ENCODE data around the gene DNAI4. TPM values are rescaled to one million over a fixed set of nuclear protein-coding genes. Genes with fewer than 3 reads are reported as not detected.

The DNAI4 gene
- total and polyA plus RNA-seq, 2 of the 4 experiments (the other 2 are of a cell fraction) = 0.63 to 1.6 TPM

DNA sequence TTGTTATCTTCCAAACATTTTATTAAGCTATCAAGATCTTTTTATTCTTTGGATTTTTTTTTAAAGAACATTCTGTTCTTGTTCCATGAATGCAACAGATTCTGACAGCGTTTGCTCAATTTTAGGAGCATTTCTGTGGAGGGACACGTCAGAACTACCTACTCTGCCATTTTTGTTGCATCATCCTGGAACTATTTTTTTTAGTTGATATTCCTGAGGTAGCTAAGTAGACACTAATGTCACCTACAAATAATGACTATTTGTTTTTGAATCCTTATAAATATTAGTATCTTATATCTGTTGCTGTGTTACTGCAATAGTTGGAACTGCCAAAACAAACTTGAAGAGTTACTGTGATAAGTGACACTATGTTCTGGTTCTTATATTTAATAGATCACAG, 57.2 kb downstream of the DNAI4 start:
- TF ChIP-seq BHLHE40 (IDR thresholded peaks at IDR 0.05; ENCODE audit: low read depth, low read length) (no peak), CHD1 (IDR thresholded peaks at IDR 0.05; ENCODE audit: low read depth, low read length) (no peak), RCOR1 (IDR thresholded peaks at IDR 0.05; ENCODE audit: insufficient replicate concordance, low read length) (no peak)
- Histone ChIP-seq H3K9me1 (ENCODE audit: insufficient read depth, low read length) (no peaks in the 10 kb centered on the region), H3K4me2 (ENCODE audit: low read depth, low read length) (no peak overlapping the region), H4K20me1 (ENCODE audit: insufficient read depth, low read length) (no peaks in the 10 kb centered on the region), H2BK15ac (ENCODE audit: low read depth, low read length) (no peak overlapping the region), H2BK120ac (ENCODE audit: low read depth, low read length) (no peak overlapping the region), H3K23ac (ENCODE audit: low read depth, low read length) (no peak overlapping the region), H3K27ac (ENCODE audit: insufficient read depth, low read length) (no peak overlapping the region), H2AK9ac (replicated peaks; ENCODE audit: low read depth, low read length, poor library complexity) (no peak overlapping the region), H2BK5ac (ENCODE audit: low read depth, low read length, poor library complexity, severe bottlenecking) (no peak overlapping the region), H4K5ac (ENCODE audit: low read depth, low read length) (no peak overlapping the region), H3K18ac (ENCODE audit: low read depth, low read length) (no peak overlapping the region), H3K4ac (ENCODE audit: low read depth, low read length) (no peak overlapping the region), H2AFZ (replicated peaks; ENCODE audit: low read length, poor library complexity) (no peak overlapping the region), H3K36me3 (ENCODE audit: control insufficient read depth, insufficient read depth, low read length) (no peaks in the 10 kb centered on the region), H2AK5ac (ENCODE audit: low read depth, low read length) (no peak overlapping the region), H3K4me1 (ENCODE audit: control insufficient read depth, insufficient read depth, low read length) (no peaks in the 10 kb centered on the region), H4K8ac (ENCODE audit: low read depth in 2 of 2, low read length in 2 of 2) (no peak overlapping the region), H2BK20ac (ENCODE audit: low read depth, low read length) (no peak overlapping the region), H3K56ac (ENCODE audit: extremely low read depth, insufficient read depth, low read length) (no peak overlapping the region), H3K4me3 (ENCODE audit: insufficient read depth, low read depth, low read length) (no peak overlapping the region), H3K9ac (ENCODE audit: low read depth, low read length) (no peak overlapping the region), H3K27me3 (ENCODE audit: control insufficient read depth, insufficient read depth, low read length) (no peaks in the 10 kb centered on the region), H3K9me3 (ENCODE audit: control insufficient read depth, insufficient read depth, low read length) (no peaks in the 10 kb centered on the region), H4K91ac (ENCODE audit: insufficient read depth, low read depth, low read length) (no peak overlapping the region), H3K79me1 (ENCODE audit: low read depth in 1 of 2, low read length in 2 of 2) (no peaks in the 10 kb centered on the region), H3K14ac (replicated peaks; ENCODE audit: low read depth, low read length) (no peak overlapping the region)
- POLR2A ChIA-PET (ENCODE audit: unreplicated experiment) = no interaction called here
- no TSS peak for BruUV-seq (replicated peaks)
- in situ Hi-C loops (cut with MboI; ENCODE audit: low sequenced_read_pairs) = no loop called here
- ATAC-seq (ENCODE audit: low read depth) (no peak), DNase-seq (no peak)
- CTCF ChIA-PET = no interaction called here
- WGBS, 2 experiments (ENCODE audit: extremely low coverage in 2 of 2, insufficient read length in 1 of 2) = no CpG with 5 or more reads among the region's 2 CpGs
- dilution Hi-C loops (cut with HindIII; ENCODE audit: low sequenced_read_pairs, unreplicated experiment) = no loop called here
- intact Hi-C loops (cut with micrococcal nuclease) = no loop called here

All from IMR-90 (cell line).